Measurements from ENCODE around the gene COL5A2. TPM values are rescaled to one million over a fixed set of nuclear protein-coding genes. Genes with fewer than 3 reads are reported as not detected.
A peak's percentile ranks its signal among the peaks of the same experiment; 100 is the strongest.

The COL5A2 gene
- total RNA-seq, 1 donor from 2014 or later: 1,927 TPM

DNA sequence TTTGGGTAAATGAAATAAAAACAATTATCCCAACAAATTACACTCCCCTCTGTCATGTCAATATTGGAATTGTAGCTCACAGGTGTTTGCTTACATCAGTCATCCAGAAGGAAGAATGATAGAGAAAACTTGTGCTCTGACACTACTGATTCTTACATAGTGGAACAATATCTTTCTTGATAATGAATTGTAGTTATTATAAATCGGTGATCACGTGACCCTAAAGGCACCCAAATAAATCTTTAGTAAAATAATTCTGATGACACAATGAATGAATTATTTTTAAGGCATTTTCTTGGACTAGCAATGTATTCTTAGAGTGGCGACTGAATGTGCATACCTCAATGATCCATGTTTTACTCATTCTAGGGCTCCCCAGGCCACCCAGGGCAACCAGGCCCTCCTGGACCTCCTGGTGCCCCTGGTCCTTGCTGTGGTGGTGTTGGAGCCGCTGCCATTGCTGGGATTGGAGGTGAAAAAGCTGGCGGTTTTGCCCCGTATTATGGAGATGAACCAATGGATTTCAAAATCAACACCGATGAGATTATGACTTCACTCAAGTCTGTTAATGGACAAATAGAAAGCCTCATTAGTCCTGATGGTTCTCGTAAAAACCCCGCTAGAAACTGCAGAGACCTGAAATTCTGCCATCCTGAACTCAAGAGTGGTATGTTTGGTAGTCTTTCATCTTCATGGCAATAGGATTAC is 170.9 kb downstream of the COL5A2 start:
- DNase-seq (ENCODE audit: low spot score): peak; percentile 70
- H3K4me1 Mint-ChIP-seq (ENCODE audit: low read depth): peaks cover 72% of the 10 kb centered on the region
- TF ChIP-seq, protein P1, sequence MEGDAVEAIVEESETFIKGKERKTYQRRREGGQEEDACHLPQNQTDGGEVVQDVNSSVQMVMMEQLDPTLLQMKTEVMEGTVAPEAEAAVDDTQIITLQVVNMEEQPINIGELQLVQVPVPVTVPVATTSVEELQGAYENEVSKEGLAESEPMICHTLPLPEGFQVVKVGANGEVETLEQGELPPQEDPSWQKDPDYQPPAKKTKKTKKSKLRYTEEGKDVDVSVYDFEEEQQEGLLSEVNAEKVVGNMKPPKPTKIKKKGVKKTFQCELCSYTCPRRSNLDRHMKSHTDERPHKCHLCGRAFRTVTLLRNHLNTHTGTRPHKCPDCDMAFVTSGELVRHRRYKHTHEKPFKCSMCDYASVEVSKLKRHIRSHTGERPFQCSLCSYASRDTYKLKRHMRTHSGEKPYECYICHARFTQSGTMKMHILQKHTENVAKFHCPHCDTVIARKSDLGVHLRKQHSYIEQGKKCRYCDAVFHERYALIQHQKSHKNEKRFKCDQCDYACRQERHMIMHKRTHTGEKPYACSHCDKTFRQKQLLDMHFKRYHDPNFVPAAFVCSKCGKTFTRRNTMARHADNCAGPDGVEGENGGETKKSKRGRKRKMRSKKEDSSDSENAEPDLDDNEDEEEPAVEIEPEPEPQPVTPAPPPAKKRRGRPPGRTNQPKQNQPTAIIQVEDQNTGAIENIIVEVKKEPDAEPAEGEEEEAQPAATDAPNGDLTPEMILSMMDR (IDR thresholded peaks at IDR 0.05): no peak
- H3K36me3 Mint-ChIP-seq (ENCODE audit: low read depth): peaks cover 65% of the 10 kb centered on the region
- no peaks in the 10 kb centered on the region for H3K9me3 Mint-ChIP-seq (ENCODE audit: low read depth)
- H3K4me3 Mint-ChIP-seq (ENCODE audit: unreplicated experiment): no peak overlapping the region
- H3K27me3 Mint-ChIP-seq (ENCODE audit: low read depth): no peaks in the 10 kb centered on the region
- H3K27ac Mint-ChIP-seq (ENCODE audit: unreplicated experiment): peak overlapping the region; percentile 89

DNA sequence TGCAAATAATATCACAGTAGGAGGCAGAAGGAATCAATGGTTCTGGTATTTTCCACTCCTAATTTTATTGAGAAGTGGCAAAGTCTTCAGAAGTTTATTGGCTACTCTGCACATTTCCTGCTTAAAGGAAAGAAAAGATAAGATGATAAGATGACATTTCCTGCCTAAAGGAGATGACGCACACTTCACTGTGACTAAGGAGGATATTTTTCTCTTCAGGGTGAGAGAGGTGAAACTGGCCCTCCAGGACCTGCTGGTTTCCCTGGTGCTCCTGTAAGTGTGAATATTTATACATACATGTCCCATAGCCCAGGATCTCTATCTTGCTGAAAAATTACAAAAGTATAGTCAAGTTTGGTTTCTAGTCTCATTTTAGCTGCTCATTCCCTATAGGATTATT is 177.5 kb downstream of the COL5A2 start:
- peak overlapping the region; percentile 94 for H3K27ac Mint-ChIP-seq (ENCODE audit: unreplicated experiment)
- DNase-seq (ENCODE audit: low spot score): no peak
- peaks cover 76% of the 10 kb centered on the region for H3K4me1 Mint-ChIP-seq (ENCODE audit: low read depth)
- H3K36me3 Mint-ChIP-seq (ENCODE audit: low read depth): peaks cover 64% of the 10 kb centered on the region
- H3K4me3 Mint-ChIP-seq (ENCODE audit: unreplicated experiment): no peak overlapping the region
- H3K27me3 Mint-ChIP-seq (ENCODE audit: low read depth): no peaks in the 10 kb centered on the region
- no peaks in the 10 kb centered on the region for H3K9me3 Mint-ChIP-seq (ENCODE audit: low read depth)
- TF ChIP-seq, protein P1 (IDR thresholded peaks at IDR 0.05): no peak

GRCh38 chr2:189000221-189000620 is 179.3 kb downstream of the COL5A2 start:
- Mint-ChIP-seq H3K27ac (ENCODE audit: unreplicated experiment) (peak overlapping the region; percentile 55), H3K36me3 (ENCODE audit: low read depth) (peaks cover 61% of the 10 kb centered on the region), H3K9me3 (ENCODE audit: low read depth) (no peaks in the 10 kb centered on the region), H3K4me1 (ENCODE audit: low read depth) (peaks cover 78% of the 10 kb centered on the region), H3K27me3 (ENCODE audit: low read depth) (no peaks in the 10 kb centered on the region), H3K4me3 (ENCODE audit: unreplicated experiment) (no peak overlapping the region)
- DNase-seq (ENCODE audit: low spot score): no peak
- TF ChIP-seq, protein P1 (IDR thresholded peaks at IDR 0.05): no peak

DNA sequence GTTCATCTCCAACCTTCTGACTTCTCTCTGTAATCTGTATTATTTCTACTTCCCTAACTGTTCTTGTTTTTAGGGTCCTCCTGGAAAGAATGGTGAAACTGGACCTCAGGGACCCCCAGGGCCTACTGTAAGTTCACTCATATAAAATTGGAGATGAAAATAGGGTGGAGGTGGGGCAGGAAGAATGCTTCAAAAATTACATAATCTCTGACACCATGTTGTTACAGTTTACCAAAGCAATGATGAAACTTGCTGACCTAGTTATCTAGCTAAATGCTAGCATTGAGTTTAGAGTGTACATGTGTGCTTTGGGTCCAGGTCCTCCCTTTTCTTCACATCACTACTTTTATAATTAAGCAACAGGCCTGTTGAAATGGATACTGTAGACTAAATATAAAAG is 182.3 kb downstream of the COL5A2 start:
- DNase-seq (ENCODE audit: low spot score): no peak
- no peaks in the 10 kb centered on the region for H3K27me3 Mint-ChIP-seq (ENCODE audit: low read depth)
- H3K36me3 Mint-ChIP-seq (ENCODE audit: low read depth): peaks cover 64% of the 10 kb centered on the region
- no peak overlapping the region for H3K4me3 Mint-ChIP-seq (ENCODE audit: unreplicated experiment)
- TF ChIP-seq, protein P1 (IDR thresholded peaks at IDR 0.05): no peak
- no peaks in the 10 kb centered on the region for H3K9me3 Mint-ChIP-seq (ENCODE audit: low read depth)
- H3K27ac Mint-ChIP-seq (ENCODE audit: unreplicated experiment): peak overlapping the region; percentile 82
- H3K4me1 Mint-ChIP-seq (ENCODE audit: low read depth): peaks cover 80% of the 10 kb centered on the region

DNA sequence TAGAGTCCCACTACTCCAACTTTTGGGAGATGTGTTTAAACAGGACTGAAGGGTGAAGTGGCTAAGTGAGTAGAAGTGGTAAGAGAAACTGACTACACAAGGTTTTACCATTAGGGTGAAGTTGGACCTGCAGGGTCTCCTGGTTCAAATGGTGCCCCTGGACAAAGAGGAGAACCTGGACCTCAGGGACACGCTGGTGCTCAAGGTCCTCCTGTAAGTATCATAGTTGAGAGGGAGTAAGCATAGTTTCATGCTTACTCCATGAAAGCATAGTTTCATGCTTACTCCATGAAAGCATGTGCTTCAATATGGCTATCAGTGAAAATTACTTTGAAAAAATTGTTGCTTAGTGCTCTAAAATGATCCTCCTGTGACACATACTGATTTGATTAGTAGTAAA is 186.3 kb downstream of the COL5A2 start:
- H3K9me3 Mint-ChIP-seq (ENCODE audit: low read depth): no peaks in the 10 kb centered on the region
- DNase-seq (ENCODE audit: low spot score): no peak
- H3K27me3 Mint-ChIP-seq (ENCODE audit: low read depth): no peaks in the 10 kb centered on the region
- TF ChIP-seq, protein P1 (IDR thresholded peaks at IDR 0.05): no peak
- H3K36me3 Mint-ChIP-seq (ENCODE audit: low read depth): peaks cover 52% of the 10 kb centered on the region
- peak overlapping the region; percentile 60 for H3K27ac Mint-ChIP-seq (ENCODE audit: unreplicated experiment)
- no peak overlapping the region for H3K4me3 Mint-ChIP-seq (ENCODE audit: unreplicated experiment)
- peaks cover 55% of the 10 kb centered on the region for H3K4me1 Mint-ChIP-seq (ENCODE audit: low read depth)
